IMR-90 (cell line): ENCODE measurements around the gene TEX101.

Source experiments
- CHD1 ChIP-seq: IDR thresholded peaks from 2 replicates; pipeline ENCODE4 v1.6.1; 2012; ENCODE audit warnings: low read depth, low read length, improper control_type of control experiment
- CTCF ChIP-seq: conservative IDR thresholded peaks from 2 replicates; pipeline ENCODE4 v1.5.1; 2012; ENCODE audit warnings: mild to moderate bottlenecking, low read depth, low read length, improper control_type of control experiment
- ELK1 ChIP-seq: fragments of 150-350 bp; IDR thresholded peaks from 2 replicates; pipeline ENCODE4 v1.6.1; 2016; ENCODE audit warnings: low read depth, mild to moderate bottlenecking, low read length, moderate library complexity, borderline replicate concordance
- MAZ ChIP-seq: IDR thresholded peaks from 2 replicates; pipeline ENCODE4 v1.6.1; 2012; ENCODE audit warnings: low read depth, mild to moderate bottlenecking, low read length, improper control_type of control experiment, moderate library complexity, borderline replicate concordance
- MXI1 ChIP-seq: IDR thresholded peaks from 2 replicates; pipeline ENCODE4 v1.6.1; 2012; ENCODE audit warnings: low read depth, mild to moderate bottlenecking, low read length, moderate library complexity, borderline replicate concordance
- POLR2A ChIP-seq: IDR thresholded peaks from 2 replicates; pipeline ENCODE4 v1.6.1; 2012; ENCODE audit warnings: mild to moderate bottlenecking, low read depth, low read length
- RAD21 ChIP-seq: IDR thresholded peaks from 2 replicates; pipeline ENCODE4 v1.6.1; 2012; ENCODE audit warnings: low read length, improper control_type of control experiment
- RFX5 ChIP-seq: IDR thresholded peaks from 2 replicates; pipeline ENCODE4 v1.8.0; 2012; ENCODE audit warnings: low read depth, mild to moderate bottlenecking, low read length, moderate library complexity
- SMC3 ChIP-seq: fragments of 150-350 bp; IDR thresholded peaks from 2 replicates; pipeline ENCODE4 v1.6.1; 2016; ENCODE audit warnings: low read depth, mild to moderate bottlenecking, antibody characterized with exemption, low read length, moderate library complexity

- TF ChIP-seq POLR2A (no peak), CTCF (no peak), SMC3 (no peak), CHD1 (no peak), MAZ (no peak), RAD21 (no peak), RFX5 (no peak), ELK1 (no peak), MXI1 (no peak)
Measured at GRCh38 chr19:43466793-43467192, 52.1 kb downstream of the TEX101 start.
